ENCODE data around the gene SAMD11.

DNA sequence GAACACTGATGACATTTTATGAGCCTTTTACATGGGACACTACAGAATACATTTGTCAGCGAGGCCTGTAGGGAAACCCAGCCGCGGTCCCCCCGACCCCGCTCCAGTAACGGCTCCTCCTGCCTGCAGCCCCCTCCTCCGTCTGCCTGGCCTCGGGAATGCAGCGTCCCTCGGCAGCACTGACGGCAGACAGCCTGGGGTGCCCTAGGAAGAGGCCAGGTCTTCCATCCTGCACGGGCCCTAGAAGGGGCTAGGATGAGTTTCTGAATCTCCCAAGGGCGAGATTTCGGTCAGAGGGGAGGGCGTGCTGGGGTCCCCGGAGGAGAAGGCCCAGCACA lies 8.4 kb downstream of the SAMD11 start:
- TF ChIP-seq EZH2 (IDR thresholded peaks at IDR 0.05; ENCODE audit: low read depth, low read length, severe bottlenecking) (no peak), ZNF274 (IDR thresholded peaks at IDR 0.05; ENCODE audit: borderline replicate concordance, extremely low read depth, low read length) (no peak), POLR2A (IDR thresholded peaks at IDR 0.05; ENCODE audit: control extremely low read depth in 1 of 2, low read depth in 2 of 2, low read length in 2 of 2) (no peak), POLR2AphosphoS5 (IDR thresholded peaks at IDR 0.05; ENCODE audit: low read depth, low read length) (no peak), CHD1 (IDR thresholded peaks at IDR 0.05; ENCODE audit: low read depth, low read length) (no peak), YY1 (IDR thresholded peaks at IDR 0.05; ENCODE audit: low read depth, low read length) (no peak), JUND (IDR thresholded peaks at IDR 0.05; ENCODE audit: low read length) (no peak), POU5F1 (IDR thresholded peaks at IDR 0.05; ENCODE audit: low read depth, low read length) (no peak), EGR1 (IDR thresholded peaks at IDR 0.05; ENCODE audit: borderline replicate concordance, low read depth, low read length) (no peak), HDAC6 (IDR thresholded peaks at IDR 0.05; ENCODE audit: low read depth, low read length) (no peak), CEBPB (IDR thresholded peaks at IDR 0.05; ENCODE audit: low read depth, low read length) (no peak)
- TF ChIP-seq, protein P1, sequence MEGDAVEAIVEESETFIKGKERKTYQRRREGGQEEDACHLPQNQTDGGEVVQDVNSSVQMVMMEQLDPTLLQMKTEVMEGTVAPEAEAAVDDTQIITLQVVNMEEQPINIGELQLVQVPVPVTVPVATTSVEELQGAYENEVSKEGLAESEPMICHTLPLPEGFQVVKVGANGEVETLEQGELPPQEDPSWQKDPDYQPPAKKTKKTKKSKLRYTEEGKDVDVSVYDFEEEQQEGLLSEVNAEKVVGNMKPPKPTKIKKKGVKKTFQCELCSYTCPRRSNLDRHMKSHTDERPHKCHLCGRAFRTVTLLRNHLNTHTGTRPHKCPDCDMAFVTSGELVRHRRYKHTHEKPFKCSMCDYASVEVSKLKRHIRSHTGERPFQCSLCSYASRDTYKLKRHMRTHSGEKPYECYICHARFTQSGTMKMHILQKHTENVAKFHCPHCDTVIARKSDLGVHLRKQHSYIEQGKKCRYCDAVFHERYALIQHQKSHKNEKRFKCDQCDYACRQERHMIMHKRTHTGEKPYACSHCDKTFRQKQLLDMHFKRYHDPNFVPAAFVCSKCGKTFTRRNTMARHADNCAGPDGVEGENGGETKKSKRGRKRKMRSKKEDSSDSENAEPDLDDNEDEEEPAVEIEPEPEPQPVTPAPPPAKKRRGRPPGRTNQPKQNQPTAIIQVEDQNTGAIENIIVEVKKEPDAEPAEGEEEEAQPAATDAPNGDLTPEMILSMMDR (IDR thresholded peaks at IDR 0.05; ENCODE audit: control extremely low read depth in 1 of 3, insufficient read depth in 1 of 3, low read depth in 1 of 3, low read length in 3 of 3) = no peak
- TF ChIP-seq, protein P2, sequence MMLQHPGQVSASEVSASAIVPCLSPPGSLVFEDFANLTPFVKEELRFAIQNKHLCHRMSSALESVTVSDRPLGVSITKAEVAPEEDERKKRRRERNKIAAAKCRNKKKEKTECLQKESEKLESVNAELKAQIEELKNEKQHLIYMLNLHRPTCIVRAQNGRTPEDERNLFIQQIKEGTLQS (IDR thresholded peaks at IDR 0.05; ENCODE audit: insufficient read depth, low read depth, low read length) = no peak
- TF ChIP-seq, protein P3, sequence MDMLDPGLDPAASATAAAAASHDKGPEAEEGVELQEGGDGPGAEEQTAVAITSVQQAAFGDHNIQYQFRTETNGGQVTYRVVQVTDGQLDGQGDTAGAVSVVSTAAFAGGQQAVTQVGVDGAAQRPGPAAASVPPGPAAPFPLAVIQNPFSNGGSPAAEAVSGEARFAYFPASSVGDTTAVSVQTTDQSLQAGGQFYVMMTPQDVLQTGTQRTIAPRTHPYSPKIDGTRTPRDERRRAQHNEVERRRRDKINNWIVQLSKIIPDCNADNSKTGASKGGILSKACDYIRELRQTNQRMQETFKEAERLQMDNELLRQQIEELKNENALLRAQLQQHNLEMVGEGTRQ (IDR thresholded peaks at IDR 0.05; ENCODE audit: low read length) = no peak
